ENCODE results near the gene SLC8B1. TPM values are rescaled to one million over a fixed set of nuclear protein-coding genes. Genes with fewer than 3 reads are reported as not detected.

The SLC8B1 gene
- total and polyA plus RNA-seq, 2 donors (not counting 3 experiments of a cell fraction or from before 2014, with no cell fraction given): 29.9 to 45.4 TPM

DNA sequence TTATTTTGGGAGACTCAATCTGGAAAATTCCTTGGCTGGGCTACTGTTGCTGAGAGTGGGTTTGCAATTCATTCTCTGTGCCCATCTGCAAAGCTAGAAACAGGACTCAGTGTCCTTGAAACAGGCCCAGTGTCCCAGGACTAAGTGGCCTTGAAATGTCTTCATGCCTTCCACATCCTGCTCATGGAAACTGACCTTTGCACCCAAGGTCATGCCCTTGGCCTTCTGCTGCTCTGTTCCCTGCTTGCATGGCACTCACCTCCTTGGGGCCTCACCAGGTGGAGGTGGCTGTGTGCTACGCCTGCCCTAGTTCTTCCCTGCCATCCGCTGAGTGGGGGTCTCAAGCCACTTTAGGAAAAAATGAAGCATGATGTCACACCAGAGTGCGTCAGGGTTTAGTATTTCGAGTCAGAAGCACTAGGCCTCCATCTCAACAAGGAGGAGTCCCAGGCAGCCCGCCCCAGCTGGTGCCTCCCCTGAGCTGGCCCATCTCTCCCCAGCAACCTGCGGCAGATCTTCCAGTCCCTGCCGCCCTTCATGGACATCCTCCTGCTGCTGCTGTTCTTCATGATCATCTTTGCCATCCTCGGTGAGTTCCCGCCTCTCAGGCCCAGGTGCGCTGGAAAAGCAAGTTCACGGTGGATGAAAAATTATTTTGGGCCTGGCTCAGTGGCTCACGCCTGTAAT is 65.5 kb downstream of the SLC8B1 start:
- Histone ChIP-seq H3K27me3 (ENCODE audit: control insufficient read depth in 2 of 2, insufficient read depth in 2 of 2, low read length in 2 of 2) (no peaks in the 10 kb centered on the region), H3K4me2 (ENCODE audit: insufficient read depth, low read length) (no peak overlapping the region), H3K9me1 (replicated peaks; ENCODE audit: control insufficient read depth, extremely low read depth, insufficient read depth, low read length) (no peaks in the 10 kb centered on the region), H3K9me3 (replicated peaks; ENCODE audit: control insufficient read depth, insufficient read depth, low read length) (no peaks in the 10 kb centered on the region), H3K4me1 (ENCODE audit: control insufficient read depth, extremely low read depth, insufficient read depth, low read length) (no peaks in the 10 kb centered on the region), H3K9ac (replicated peaks; ENCODE audit: extremely low read depth, insufficient read depth, low read length) (no peak overlapping the region), H3K36me3 (ENCODE audit: control insufficient read depth in 2 of 2, extremely low read depth in 1 of 2, insufficient read depth in 2 of 2, low read length in 2 of 2) (peaks cover 0 to 19% of the 10 kb centered on the region in 2 experiments), H4K20me1 (replicated peaks; ENCODE audit: control insufficient read depth, extremely low read depth, insufficient read depth, low read length) (no peaks in the 10 kb centered on the region), H3K79me2 (ENCODE audit: control insufficient read depth, insufficient read depth, low read length) (no peaks in the 10 kb centered on the region), H2AFZ (ENCODE audit: low read depth, low read length) (no peak overlapping the region), H3K4me3 (replicated peaks in 1 of 3; ENCODE audit: insufficient read depth in 1 of 3, low read depth in 1 of 3, low read length in 3 of 3) (no peak overlapping the region), H3K27ac (ENCODE audit: insufficient read depth, low read depth, low read length) (no peak overlapping the region)
- intact Hi-C loops (cut with micrococcal nuclease): no loop called here
- FAIRE-seq: no peak
- CTCF ChIA-PET: interaction anchor here (0.6 kb wide), 1 partner anchor 1401 kb away, joined by 3 read pairs; no protein-coding TSS in a partner anchor
- TF ChIP-seq MYC (IDR thresholded peaks at IDR 0.05; ENCODE audit: low read depth, low read length) (no peak), EZH2 (IDR thresholded peaks at IDR 0.05; ENCODE audit: borderline replicate concordance, low read depth, low read length, severe bottlenecking) (no peak), POLR2AphosphoS5 (IDR thresholded peaks at IDR 0.05; ENCODE audit: insufficient read depth, low read depth, low read length) (no peak), FOS (IDR thresholded peaks at IDR 0.05; ENCODE audit: borderline replicate concordance, insufficient read depth, low read length) (no peak), GATA2 (IDR thresholded peaks at IDR 0.05; ENCODE audit: insufficient read depth, insufficient read length, low read depth, low read length) (no peak), POLR2A (IDR thresholded peaks at IDR 0.05; ENCODE audit: low read depth, low read length) (no peak)
- TF ChIP-seq, protein P1, sequence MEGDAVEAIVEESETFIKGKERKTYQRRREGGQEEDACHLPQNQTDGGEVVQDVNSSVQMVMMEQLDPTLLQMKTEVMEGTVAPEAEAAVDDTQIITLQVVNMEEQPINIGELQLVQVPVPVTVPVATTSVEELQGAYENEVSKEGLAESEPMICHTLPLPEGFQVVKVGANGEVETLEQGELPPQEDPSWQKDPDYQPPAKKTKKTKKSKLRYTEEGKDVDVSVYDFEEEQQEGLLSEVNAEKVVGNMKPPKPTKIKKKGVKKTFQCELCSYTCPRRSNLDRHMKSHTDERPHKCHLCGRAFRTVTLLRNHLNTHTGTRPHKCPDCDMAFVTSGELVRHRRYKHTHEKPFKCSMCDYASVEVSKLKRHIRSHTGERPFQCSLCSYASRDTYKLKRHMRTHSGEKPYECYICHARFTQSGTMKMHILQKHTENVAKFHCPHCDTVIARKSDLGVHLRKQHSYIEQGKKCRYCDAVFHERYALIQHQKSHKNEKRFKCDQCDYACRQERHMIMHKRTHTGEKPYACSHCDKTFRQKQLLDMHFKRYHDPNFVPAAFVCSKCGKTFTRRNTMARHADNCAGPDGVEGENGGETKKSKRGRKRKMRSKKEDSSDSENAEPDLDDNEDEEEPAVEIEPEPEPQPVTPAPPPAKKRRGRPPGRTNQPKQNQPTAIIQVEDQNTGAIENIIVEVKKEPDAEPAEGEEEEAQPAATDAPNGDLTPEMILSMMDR (IDR thresholded peaks at IDR 0.05; ENCODE audit: extremely low read depth in 1 of 2, insufficient read depth in 1 of 2, low read depth in 1 of 2, low read length in 2 of 2): no peak
- TF ChIP-seq, protein P2, sequence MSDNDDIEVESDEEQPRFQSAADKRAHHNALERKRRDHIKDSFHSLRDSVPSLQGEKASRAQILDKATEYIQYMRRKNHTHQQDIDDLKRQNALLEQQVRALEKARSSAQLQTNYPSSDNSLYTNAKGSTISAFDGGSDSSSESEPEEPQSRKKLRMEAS (IDR thresholded peaks at IDR 0.05; ENCODE audit: insufficient read depth, insufficient read length): no peak
- no TSS peak for BruUV-seq (replicated peaks)
- dilution Hi-C loops (cut with MboI; ENCODE audit: extremely low pct_ligation_motif_present, low sequenced_read_pairs): no loop called here
- POLR2A ChIA-PET: interaction anchor here (0.6 kb wide), 1 partner anchor 15 kb away, joined by 3 read pairs; no protein-coding TSS in a partner anchor
- DNase-seq (ENCODE audit: low read depth, low spot score): no peak
